HepG2 (cell line): ENCODE results near the gene SMDT1. TPM values are rescaled to one million over a fixed set of nuclear protein-coding genes. Genes with fewer than 3 reads are reported as not detected.

Experiments used
- ATAC-seq: fragments of 200-7000 bp; cut with Tn5 transposase; 3 replicates; pipeline ENCODE4 v1.9.1; 2020; ENCODE audit warnings: mild to moderate bottlenecking, moderate library complexity
- Bru-seq: library from RNA; stranded (reverse); fragments of 400-500 nt; gene quantifications from one replicate; lab custom pipeline; 2021; lab: Mats Ljungman, UMichigan
- BruChase-seq, 2 experiments: library from RNA; stranded (reverse); fragments of 400-500 nt; gene quantifications; one replicate each; lab custom pipeline; 2021; lab: Mats Ljungman, UMichigan
- BruUV-seq: library from RNA; stranded (reverse); fragments of 400-500 nt; replicated peaks from 2 replicates; lab custom pipeline; 2021; lab: Mats Ljungman, UMichigan
- CTCF ChIA-PET: fragments of 300-600 bp; formaldehyde crosslinking; extraction: SDS; loops from one replicate; lab custom pipeline; 2021; ENCODE audit warnings: low total read pairs, inconsistent platforms, low intra/inter-chr PET ratio; lab: Yijun Ruan, JAX
- POLR2A ChIA-PET: fragments of 350-600 bp; sonication (Branson Sonifier 250); formaldehyde crosslinking; loops from one replicate; lab custom pipeline; 2020; ENCODE audit warnings: antibody characterized with exemption, inconsistent platforms; lab: Yijun Ruan, JAX
- DNase-seq: peaks from one replicate; pipeline ENCODE4 v3.0.0-alpha.2; 2015; ENCODE audit warnings: low spot score
- FAIRE-seq: peaks from 3 replicates; lab custom pipeline; 2011; peaks lifted over from hg19 to GRCh38; lab: Jason Lieb, UNC
- H2AFZ ChIP-seq: one replicate; pipeline ENCODE4 v1.6.1; 2011; ENCODE audit warnings: low read length, inconsistent platforms
- H3K27ac ChIP-seq: fragments of 300-600 bp; 3 replicates; pipeline ENCODE4 v1.8.0; 2011; ENCODE audit warnings: mixed run types, mild to moderate bottlenecking, mixed read lengths, low read length, inconsistent platforms; ENCODE audit not compliant: insufficient read depth; ENCODE audit errors: extremely low read length
- H3K27me3 ChIP-seq, 2 experiments: fragments of 200-600 bp in 1 of 2; 2 replicates in 1 of 2; 3 replicates in 1 of 2; pipeline versions ENCODE4 v1.6.0 to v1.8.0; 2011; ENCODE audit warnings: low read length in 2 of 2, mild to moderate bottlenecking in 2 of 2, moderate library complexity in 2 of 2, inconsistent platforms in 1 of 2; ENCODE audit not compliant: insufficient read depth in 2 of 2, control insufficient read depth in 1 of 2
- H3K36me3 ChIP-seq, 2 experiments: fragments of 200-600 bp in 1 of 2; replicated peaks in 1 of 2; 2 replicates in 1 of 2; 3 replicates in 1 of 2; pipeline versions ENCODE4 v1.5.1 to v1.8.0; 2011; ENCODE audit warnings: low read length in 2 of 2, inconsistent platforms in 1 of 2; ENCODE audit not compliant: insufficient read depth in 2 of 2, control insufficient read depth in 1 of 2
- H3K4me1 ChIP-seq: 2 replicates; pipeline ENCODE4 v1.5.1; 2012; ENCODE audit warnings: low read length, inconsistent platforms; ENCODE audit not compliant: insufficient read depth
- H3K4me2 ChIP-seq: 2 replicates; pipeline ENCODE4 v1.6.0; 2011; ENCODE audit warnings: low read depth, low read length, inconsistent platforms
- H3K4me3 ChIP-seq, 3 experiments: fragments of 200-600 bp in 1 of 3; sonication (generic), shearing (Covaris generic) in 1 of 3; replicated peaks in 1 of 3; 2 replicates each; pipeline ENCODE4 v1.5.1; 2011 to 2016; ENCODE audit warnings: low read length in 3 of 3, inconsistent platforms in 2 of 3, low read depth in 2 of 3, mild to moderate bottlenecking in 2 of 3, control low read depth in 1 of 3, mixed read lengths in 1 of 3; ENCODE audit not compliant: insufficient read depth in 1 of 3
- H3K79me2 ChIP-seq: one replicate; pipeline ENCODE4 v1.6.1; 2011; ENCODE audit warnings: low read length, inconsistent platforms; ENCODE audit not compliant: insufficient read depth
- H3K9ac ChIP-seq: 2 replicates; pipeline ENCODE4 v1.6.0; 2011; ENCODE audit warnings: mild to moderate bottlenecking, low read depth, low read length, inconsistent platforms; ENCODE audit not compliant: insufficient read depth
- H3K9me3 ChIP-seq: 2 replicates; pipeline ENCODE4 v1.5.1; 2012; ENCODE audit warnings: mild to moderate bottlenecking, low read length
- H4K20me1 ChIP-seq: 2 replicates; pipeline ENCODE4 v1.6.0; 2011; ENCODE audit warnings: inconsistent platforms, mild to moderate bottlenecking, low read length, moderate library complexity; ENCODE audit not compliant: insufficient read depth
- CBX1 ChIP-seq: IDR thresholded peaks from one replicate; pipeline ENCODE4 v1.6.1; 2016; ENCODE audit warnings: antibody characterized with exemption, low read depth
- PLRG1 ChIP-seq: fragments of 450-650 bp; conservative IDR thresholded peaks from 2 replicates; pipeline ENCODE4 v1.6.1; 2016
- RAD21 ChIP-seq: fragments of 450-650 bp; formaldehyde crosslinking; IDR thresholded peaks from 2 replicates; pipeline ENCODE4 v1.5.0; 2020; ENCODE audit warnings: mild to moderate bottlenecking
- WGBS: methylation state at CpG from one replicate; pipeline ENCODE4 v1.1.6; 2017; ENCODE audit warnings: low lambda C conversion rate; 5-methylcytosine and 5-hydroxymethylcytosine counted together
- in situ Hi-C: cut with HindIII; loops from 2 replicates; pipeline ENCODE4 v1.10.0; 2017; ENCODE audit warnings: low pct_unique_long_range_greater_than_20kb; ENCODE audit not compliant: extremely low pct_ligation_motif_present
- intact Hi-C: fragments of 100-400 bp; cut with micrococcal nuclease; formaldehyde crosslinking; loops from one replicate; pipeline ENCODE4 v1.10.0; 2022; ENCODE audit not compliant: unreplicated experiment
- long read RNA-seq, 2 experiments: library from RNA in 1 of 2; library from polyadenylated mRNA in 1 of 2; stranded (forward) in 1 of 2; unstranded in 1 of 2; transcript quantifications; one replicate each; pipeline ENCODE4 v2.0.0, GENCODE V29; 2019 to 2022
- polyA minus RNA-seq, 3 experiments: library from RNA; depleted of rRNA, polyadenylated mRNA; stranded (reverse); fragments of >200 nt; gene quantifications; 2 replicates each; pipeline ENCODE4 v1.2.3, GENCODE V29; 2011; ENCODE audit warnings: low replicate concordance in 1 of 3
- polyA plus RNA-seq, 8 experiments: library from polyadenylated mRNA; depleted of rRNA in 3 of 8; stranded (reverse) in 7 of 8; unstranded in 1 of 8; fragments of >200 nt; fragmentation: Illumina TruSeq in 4 of 8; extraction: Trizol in 4 of 8; gene quantifications; 2 replicates each; pipeline versions ENCODE4 v1.2.1 to v1.2.3, GENCODE V29; 2011 to 2016; ENCODE audit warnings: low read depth in 4 of 8, missing spikeins in 1 of 8, mixed read lengths in 1 of 8; ENCODE audit not compliant: insufficient read depth in 1 of 8
- total RNA-seq, 5 experiments: library from RNA; depleted of rRNA; stranded (reverse); fragments of >200 nt; fragmentation: Illumina TruSeq; extraction: Trizol; gene quantifications; 2 replicates each; pipeline ENCODE4 v1.2.3, GENCODE V29; 2016; ENCODE audit warnings: low read depth in 1 of 5
- TF ChIP-seq, protein P1 (sequence below), 2 experiments: sonication (generic) in 1 of 2; formaldehyde crosslinking in 1 of 2; IDR thresholded peaks; 2 replicates each; pipeline versions ENCODE4 v1.6.1 to v1.9.0; 2014 to 2022; ENCODE audit warnings: antibody characterized with exemption in 1 of 2, borderline replicate concordance in 1 of 2, inconsistent platforms in 1 of 2, low read depth in 1 of 2, missing genetic modification reagents in 1 of 2
- TF ChIP-seq, protein P2 (sequence below): sonication (generic); formaldehyde crosslinking; IDR thresholded peaks from 2 replicates; pipeline ENCODE4 v1.5.0; 2020; ENCODE audit warnings: missing genetic modification reagents

Gene SMDT1, protein sequence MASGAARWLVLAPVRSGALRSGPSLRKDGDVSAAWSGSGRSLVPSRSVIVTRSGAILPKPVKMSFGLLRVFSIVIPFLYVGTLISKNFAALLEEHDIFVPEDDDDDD
- 8.3 and 13.3 TPM in 2 replicates for total RNA-seq (2016; rRNA removed; fragmentation: Illumina TruSeq; extraction: Trizol)
- total RNA-seq (2016; cell fraction: cytosol; rRNA removed; fragmentation: Illumina TruSeq; extraction: Trizol; ENCODE audit: low read depth) = 5.6 and 7.0 TPM in 2 replicates
- 6.8 and 9.3 TPM in 2 replicates for total RNA-seq (2016; cell fraction: insoluble cytoplasmic fraction; rRNA removed; fragmentation: Illumina TruSeq; extraction: Trizol)
- total RNA-seq (2016; cell fraction: membrane; rRNA removed; fragmentation: Illumina TruSeq; extraction: Trizol) = 17.0 and 23.0 TPM in 2 replicates
- total RNA-seq (2016; cell fraction: nucleus; rRNA removed; fragmentation: Illumina TruSeq; extraction: Trizol) = 5.7 and 6.8 TPM in 2 replicates
- polyA plus RNA-seq (2011; rRNA removed) = 26.6 and 32.8 TPM in 2 replicates
- 47.7 and 50.1 TPM in 2 replicates for polyA plus RNA-seq (2011; cell fraction: cytosol; rRNA removed)
- 14.7 and 19.6 TPM in 2 replicates for polyA plus RNA-seq (2011; cell fraction: nucleus; rRNA removed)
- 71.3 and 72.4 TPM in 2 replicates for polyA plus RNA-seq (2012)
- 125 and 160 TPM in 2 replicates for polyA plus RNA-seq (2016; cell fraction: cytosol; fragmentation: Illumina TruSeq; extraction: Trizol; ENCODE audit: low read depth)
- polyA plus RNA-seq (2016; cell fraction: insoluble cytoplasmic fraction; fragmentation: Illumina TruSeq; extraction: Trizol; ENCODE audit: low read depth) = 51.2 and 59.0 TPM in 2 replicates
- 114 and 133 TPM in 2 replicates for polyA plus RNA-seq (2016; cell fraction: membrane; fragmentation: Illumina TruSeq; extraction: Trizol; ENCODE audit: low read depth)
- polyA plus RNA-seq (2016; cell fraction: nucleus; fragmentation: Illumina TruSeq; extraction: Trizol; ENCODE audit: insufficient read depth, low read depth) = 38.0 and 39.5 TPM in 2 replicates
- polyA minus RNA-seq (2011; rRNA and poly(A)+ RNA removed; ENCODE audit: low replicate concordance) = 9.6 and 10.3 TPM in 2 replicates
- 9.8 and 10.2 TPM in 2 replicates for polyA minus RNA-seq (2011; cell fraction: cytosol; rRNA and poly(A)+ RNA removed)
- polyA minus RNA-seq (2011; cell fraction: nucleus; rRNA and poly(A)+ RNA removed) = 8.1 and 15.5 TPM in 2 replicates
- Bru-seq, nascent RNA = percentile 81 among the genes with signal in this experiment
- BruChase-seq, experiment 1, labeled RNA remaining after a 6-hour chase = percentile 83 among the genes with signal in this experiment
- percentile 73 among the genes with signal in this experiment for BruChase-seq, experiment 2, labeled RNA remaining after a 2-hour chase
- long read RNA-seq, experiment 1, transcript SMDT1-201 (3 exons, 1,567 nt) = major isoform, 32 of 39 reads
- long read RNA-seq, experiment 1, partial matches to known transcripts = 0 of 39 reads
- long read RNA-seq, experiment 1, other reads (novel, unspliced or antisense) = 3 of 39 reads
- long read RNA-seq, experiment 2, transcript SMDT1-202 (3 exons, 591 nt) = minor isoform, 5 of 144 reads
- long read RNA-seq, experiment 2, transcript SMDT1-201 (3 exons, 1,567 nt) = major isoform, 129 of 144 reads
- long read RNA-seq, experiment 2, partial matches to known transcripts = 3 of 144 reads
- long read RNA-seq, experiment 2, other reads (novel, unspliced or antisense) = 7 of 144 reads

DNA sequence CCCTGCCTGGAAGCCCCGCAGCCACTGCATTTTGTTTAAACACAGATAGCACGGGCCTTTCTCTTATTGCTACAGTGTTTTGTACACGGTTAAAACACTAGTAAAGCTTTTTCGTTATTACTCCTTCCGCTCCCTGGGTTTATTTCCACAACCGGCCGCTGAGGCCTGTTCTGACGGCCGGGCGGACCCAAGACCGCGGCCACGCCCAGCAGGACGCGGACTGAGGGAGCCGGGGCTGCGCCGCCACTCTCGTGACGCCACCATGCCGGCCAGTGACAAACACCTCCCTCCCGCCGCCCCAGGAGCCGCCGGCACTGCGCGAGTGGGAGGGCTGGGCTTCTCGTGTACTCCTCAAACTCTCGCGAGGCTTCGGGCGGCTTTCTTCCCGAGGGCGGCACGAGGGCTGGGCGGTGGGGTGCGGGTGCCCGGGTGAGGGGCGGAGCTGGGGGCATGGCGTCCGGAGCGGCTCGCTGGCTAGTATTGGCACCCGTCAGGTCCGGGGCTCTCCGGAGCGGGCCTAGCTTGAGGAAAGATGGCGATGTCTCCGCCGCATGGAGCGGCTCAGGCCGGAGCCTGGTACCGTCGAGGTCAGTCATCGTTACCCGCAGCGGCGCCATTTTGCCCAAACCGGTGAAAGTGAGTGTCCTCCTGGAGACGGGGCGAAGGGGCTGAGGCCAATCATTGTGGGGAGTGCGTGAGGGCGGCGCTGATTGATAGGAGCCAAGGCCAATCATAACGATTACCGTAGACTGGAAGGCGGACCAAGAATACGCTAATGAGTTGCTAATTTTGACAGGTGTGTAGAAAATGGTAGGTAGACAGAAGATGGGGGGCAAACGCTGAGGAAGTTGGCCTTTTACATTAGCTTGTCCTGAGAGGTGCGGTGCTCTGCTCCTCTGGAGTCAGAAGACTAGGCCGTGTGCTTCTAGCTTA is at the start of gene SMDT1:
Gene SMDT1, plus strand, starts transcription at position 382 of the 933 bp plus-strand sequence. Its CDS starts 69 bp downstream, at position 451.
- H3K27ac ChIP-seq = peak within 1 kb of the TSS; percentile 91
- no peaks in the 10 kb centered on the region; a peak in 1 of 5 replicates for H3K27me3 ChIP-seq
- peaks cover 22% of the 10 kb centered on the region for H3K4me1 ChIP-seq
- H3K9me3 ChIP-seq = no peaks in the 10 kb centered on the region
- POLR2A ChIA-PET = interaction anchor here (1.2 to 3.8 kb wide), 5 partner anchors 9 to 46 kb away, joined by 3 to 89 read pairs (median 5); partner anchors contain the start of genes NAGA and NDUFA6
- H4K20me1 ChIP-seq = no peaks in the 10 kb centered on the region
- peak within 1 kb of the TSS; percentile 100 for H3K4me2 ChIP-seq
- WGBS = 2% methylated on average over 31 of the region's 71 CpGs
- FAIRE-seq = peak; percentile 90
- CTCF ChIA-PET = interaction anchor here (1.3 kb wide), 1 partner anchor 11 kb away, joined by 3 read pairs; the partner anchor contains the start of gene NDUFA6
- TSS peak; percentile 66 for BruUV-seq
- intact Hi-C loops (loop anchor here (1.0 kb wide), 1 partner anchor 11 kb away; the partner anchor contains the start of gene NDUFA6), in situ Hi-C loops (no loop called here)
- DNase-seq = peak; percentile 95
- peaks cover 1 to 21% of the 10 kb centered on the region in 2 experiments; a peak in 3 of 5 replicates for H3K36me3 ChIP-seq
- H3K79me2 ChIP-seq = peaks cover 11% of the 10 kb centered on the region
- peak within 1 kb of the TSS; percentile 78 to 88 (median 87) for H3K4me3 ChIP-seq
- peak; percentile 92 for ATAC-seq
- H2AFZ ChIP-seq = peak within 1 kb of the TSS; percentile 82
- H3K9ac ChIP-seq = peak within 1 kb of the TSS; percentile 93
- TF ChIP-seq, protein P1, sequence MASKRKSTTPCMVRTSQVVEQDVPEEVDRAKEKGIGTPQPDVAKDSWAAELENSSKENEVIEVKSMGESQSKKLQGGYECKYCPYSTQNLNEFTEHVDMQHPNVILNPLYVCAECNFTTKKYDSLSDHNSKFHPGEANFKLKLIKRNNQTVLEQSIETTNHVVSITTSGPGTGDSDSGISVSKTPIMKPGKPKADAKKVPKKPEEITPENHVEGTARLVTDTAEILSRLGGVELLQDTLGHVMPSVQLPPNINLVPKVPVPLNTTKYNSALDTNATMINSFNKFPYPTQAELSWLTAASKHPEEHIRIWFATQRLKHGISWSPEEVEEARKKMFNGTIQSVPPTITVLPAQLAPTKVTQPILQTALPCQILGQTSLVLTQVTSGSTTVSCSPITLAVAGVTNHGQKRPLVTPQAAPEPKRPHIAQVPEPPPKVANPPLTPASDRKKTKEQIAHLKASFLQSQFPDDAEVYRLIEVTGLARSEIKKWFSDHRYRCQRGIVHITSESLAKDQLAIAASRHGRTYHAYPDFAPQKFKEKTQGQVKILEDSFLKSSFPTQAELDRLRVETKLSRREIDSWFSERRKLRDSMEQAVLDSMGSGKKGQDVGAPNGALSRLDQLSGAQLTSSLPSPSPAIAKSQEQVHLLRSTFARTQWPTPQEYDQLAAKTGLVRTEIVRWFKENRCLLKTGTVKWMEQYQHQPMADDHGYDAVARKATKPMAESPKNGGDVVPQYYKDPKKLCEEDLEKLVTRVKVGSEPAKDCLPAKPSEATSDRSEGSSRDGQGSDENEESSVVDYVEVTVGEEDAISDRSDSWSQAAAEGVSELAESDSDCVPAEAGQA (IDR thresholded peaks at IDR 0.05; ENCODE audit: low read depth) = peak; percentile 67
- TF ChIP-seq, protein P1 (CRISPR knock-in tag; IDR thresholded peaks at IDR 0.05; ENCODE audit: borderline replicate concordance) = peak; percentile 50; the same call in 1 of the 2 replicates
- TF ChIP-seq, protein P2, sequence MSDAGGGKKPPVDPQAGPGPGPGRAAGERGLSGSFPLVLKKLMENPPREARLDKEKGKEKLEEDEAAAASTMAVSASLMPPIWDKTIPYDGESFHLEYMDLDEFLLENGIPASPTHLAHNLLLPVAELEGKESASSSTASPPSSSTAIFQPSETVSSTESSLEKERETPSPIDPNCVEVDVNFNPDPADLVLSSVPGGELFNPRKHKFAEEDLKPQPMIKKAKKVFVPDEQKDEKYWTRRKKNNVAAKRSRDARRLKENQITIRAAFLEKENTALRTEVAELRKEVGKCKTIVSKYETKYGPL (CRISPR knock-in tag) = no peak
- no peak for TF ChIP-seq CBX1
- TF ChIP-seq PLRG1 = no peak
- 0 out of 2 replicates have a peak, but pooled peaks have one; percentile 28 for TF ChIP-seq RAD21 (CRISPR knock-in tag)
